Fibroblast of villous mesenchyme (primary cell): ENCODE measurements around the gene C1orf53. TPM values are rescaled to one million over a fixed set of nuclear protein-coding genes. Genes with fewer than 3 reads are reported as not detected.

Experiments used
- DNase-seq: peaks from one replicate; pipeline ENCODE4 v3.0.0-alpha.2; 2010; ENCODE audit warnings: low read depth
- H3K4me3 ChIP-seq: 2 replicates; pipeline ENCODE4 v1.5.1; 2011; ENCODE audit warnings: low read depth, mild to moderate bottlenecking, low read length
- CTCF ChIP-seq: IDR thresholded peaks from 2 replicates; pipeline ENCODE4 v1.5.1; 2012; ENCODE audit warnings: low read depth, mild to moderate bottlenecking, low read length; ENCODE audit not compliant: insufficient read depth
- total RNA-seq: library from RNA; depleted of rRNA; stranded (reverse); fragments of >200 nt; gene quantifications from 2 replicates; pipeline ENCODE4 v1.2.3, GENCODE V29; 2012

C1orf53 gene
- total RNA-seq, 1 donor, result 5.6 TPM

GRCh38 chr1:197921235-197922069 is 19.0 kb downstream of the C1orf53 start:
- no peak for DNase-seq
- no peak overlapping the region for H3K4me3 ChIP-seq
- TF ChIP-seq CTCF, result no peak

- H3K4me3 ChIP-seq, result no peak overlapping the region
- no peak for DNase-seq
- no peak for TF ChIP-seq CTCF
These were observed 19.6 kb downstream of the C1orf53 start for GRCh38 chr1:197922070-197922390.

- no peak overlapping the region for H3K4me3 ChIP-seq
- no peak for TF ChIP-seq CTCF
- DNase-seq, result no peak
These were observed 20.6 kb downstream of the C1orf53 start for GRCh38 chr1:197923038-197923437.

GRCh38 chr1:197924516-197925123 is 22.2 kb downstream of the C1orf53 start:
- TF ChIP-seq CTCF, result peak; percentile 76
- no peak overlapping the region for H3K4me3 ChIP-seq
- peak; percentile 58 for DNase-seq

GRCh38 chr1:197927908-197928665 is 25.7 kb downstream of the C1orf53 start:
- no peak overlapping the region for H3K4me3 ChIP-seq
- no peak for DNase-seq
- TF ChIP-seq CTCF, result no peak

- TF ChIP-seq CTCF, result no peak
These were observed 26.5 kb downstream of the C1orf53 start for GRCh38 chr1:197928849-197929336.

More at GRCh38 chr1:197928849-197929336, 26.5 kb downstream of the C1orf53 start:
- peak overlapping the region; percentile 33 for H3K4me3 ChIP-seq
- no peak for DNase-seq
